Erythroblast (primary cell): Measurements from ENCODE around the gene STRA8.

Experiments
- GATA1 ChIP-seq: IDR thresholded peaks from 2 replicates; pipeline ENCODE4 v1.6.1; 2011; ENCODE audit warnings: low read depth, mild to moderate bottlenecking, control low read depth, low read length, moderate library complexity
- POLR2A ChIP-seq: IDR thresholded peaks from 2 replicates; pipeline ENCODE4 v1.6.1; 2011; ENCODE audit warnings: mild to moderate bottlenecking, low read length

DNA sequence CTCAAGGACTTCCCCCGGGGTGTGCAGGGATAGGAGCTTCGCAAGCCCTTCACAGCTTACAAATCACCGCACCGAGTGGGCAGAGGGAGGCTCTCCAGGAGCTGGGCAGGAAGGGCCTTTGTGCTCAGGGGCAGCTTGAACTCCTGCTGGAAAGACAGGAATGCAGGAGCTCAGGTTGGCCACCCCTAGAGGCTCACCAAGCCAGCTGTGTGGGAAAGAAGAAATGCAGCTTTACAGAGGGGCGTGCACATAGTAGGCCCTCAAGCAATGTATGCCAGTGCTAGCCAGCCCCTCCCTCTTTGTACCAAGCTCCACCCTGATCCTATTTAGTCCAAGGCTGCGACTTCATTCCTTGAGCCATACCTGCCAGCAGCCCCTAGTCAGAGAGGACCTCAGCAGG, 26.1 kb downstream of the STRA8 start:
- TF ChIP-seq POLR2A = no peak
- no peak for TF ChIP-seq GATA1
